Neural cell (in vitro differentiated cells): ENCODE results near the gene FUT1. TPM values are rescaled to one million over a fixed set of nuclear protein-coding genes. Genes with fewer than 3 reads are reported as not detected.

Experiments used
- H2AFZ ChIP-seq: fragments of 200-600, 300-800 bp; sonication (generic), shearing (Covaris generic); 2 replicates; pipeline ENCODE4 v1.6.0; 2014; ENCODE audit warnings: low read depth, mild to moderate bottlenecking, antibody characterized with exemption, low read length, moderate library complexity
- H3F3A ChIP-seq: fragments of 200-600 bp; shearing (Covaris generic); 2 replicates; pipeline ENCODE4 v1.6.1; 2016; ENCODE audit warnings: mild to moderate bottlenecking, moderate library complexity, mixed read lengths, antibody characterized with exemption, low read length; ENCODE audit not compliant: insufficient read depth, poor library complexity, severe bottlenecking
- H3K27ac ChIP-seq: fragments of 200-600, 300-800 bp; sonication (generic), shearing (Covaris generic); 2 replicates; pipeline ENCODE4 v1.5.1; 2014; ENCODE audit warnings: mild to moderate bottlenecking, low read length, moderate library complexity
- H3K27me3 ChIP-seq: fragments of 300-800, 200-600 bp; sonication (generic), shearing (Covaris generic); 2 replicates; pipeline ENCODE4 v1.6.0; 2014; ENCODE audit warnings: mild to moderate bottlenecking, low read depth, low read length, moderate library complexity; ENCODE audit not compliant: insufficient read depth
- H3K36me3 ChIP-seq: fragments of 300-800, 200-600 bp; sonication (generic), shearing (Covaris generic); 2 replicates; pipeline ENCODE4 v1.5.1; 2014; ENCODE audit warnings: mild to moderate bottlenecking, antibody characterized with exemption, low read length, moderate library complexity; ENCODE audit not compliant: insufficient read depth
- H3K4me2 ChIP-seq: fragments of 300-800, 200-600 bp; sonication (generic), shearing (Covaris generic); 2 replicates; pipeline ENCODE4 v1.6.0; 2014; ENCODE audit warnings: mild to moderate bottlenecking, low read length
- H3K4me3 ChIP-seq: fragments of 300-800, 200-600 bp; sonication (generic), shearing (Covaris generic); 2 replicates; pipeline ENCODE4 v1.5.1; 2014; ENCODE audit warnings: mild to moderate bottlenecking, low read length, moderate library complexity
- H3K79me2 ChIP-seq: fragments of 200-600 bp; shearing (Covaris generic); replicated peaks from 2 replicates; pipeline ENCODE4 v1.6.0; 2014; ENCODE audit warnings: mild to moderate bottlenecking, low read length, moderate library complexity; ENCODE audit not compliant: insufficient read depth
- H3K9ac ChIP-seq: fragments of 300-800, 200-600 bp; sonication (generic), shearing (Covaris generic); 2 replicates; pipeline ENCODE4 v1.6.1; 2016; ENCODE audit warnings: mild to moderate bottlenecking, low read length, mixed read lengths
- H3K9me2 ChIP-seq: fragments of 200-600 bp; shearing (Covaris generic); 2 replicates; pipeline ENCODE4 v1.6.1; 2016; ENCODE audit warnings: mild to moderate bottlenecking, low read length, mixed read lengths; ENCODE audit not compliant: insufficient read depth
- H3K9me3 ChIP-seq: fragments of 200-600, 300-800 bp; sonication (generic), shearing (Covaris generic); 2 replicates; pipeline ENCODE4 v1.6.1; 2016; ENCODE audit warnings: mild to moderate bottlenecking, mixed run types, low read length, moderate library complexity, mixed read lengths
- H4K20me1 ChIP-seq: fragments of 200-600 bp; shearing (Covaris generic); 2 replicates; pipeline ENCODE4 v1.6.1; 2016; ENCODE audit warnings: mild to moderate bottlenecking, mixed run types; ENCODE audit not compliant: insufficient read depth
- CTCF ChIP-seq: fragments of 450-650 bp; IDR thresholded peaks from 2 replicates; pipeline ENCODE4 v1.5.1; 2014; ENCODE audit warnings: antibody characterized with exemption, mild to moderate bottlenecking, moderate library complexity; ENCODE audit not compliant: poor library complexity, severe bottlenecking
- EP300 ChIP-seq: fragments of 450-650 bp; conservative IDR thresholded peaks from 2 replicates; pipeline ENCODE4 v1.6.1; 2014; ENCODE audit warnings: antibody characterized with exemption, mild to moderate bottlenecking, moderate library complexity; ENCODE audit not compliant: poor library complexity, severe bottlenecking
- EZH2 ChIP-seq: fragments of 200-600, 300-800 bp; shearing (Covaris generic), sonication (generic); IDR thresholded peaks from 2 replicates; pipeline ENCODE4 v1.6.1; 2014; ENCODE audit warnings: antibody characterized with exemption, low read length, borderline replicate concordance, mild to moderate bottlenecking; ENCODE audit not compliant: insufficient read depth, poor library complexity, severe bottlenecking
- MXI1 ChIP-seq: fragments of 450-650 bp; conservative IDR thresholded peaks from 2 replicates; pipeline ENCODE4 v1.6.1; 2014; ENCODE audit warnings: antibody characterized with exemption, mild to moderate bottlenecking; ENCODE audit not compliant: poor library complexity, severe bottlenecking
- POLR2AphosphoS5 ChIP-seq: IDR thresholded peaks from 2 replicates; pipeline ENCODE4 v1.6.1; 2012
- RAD21 ChIP-seq: fragments of 450-650 bp; conservative IDR thresholded peaks from 2 replicates; pipeline ENCODE4 v1.6.1; 2014; ENCODE audit warnings: antibody characterized with exemption, mild to moderate bottlenecking, moderate library complexity
- REST ChIP-seq: IDR thresholded peaks from 2 replicates; pipeline ENCODE4 v1.6.1; 2012; ENCODE audit warnings: borderline replicate concordance
- SMC3 ChIP-seq: fragments of 450-650 bp; conservative IDR thresholded peaks from 2 replicates; pipeline ENCODE4 v1.6.1; 2014; ENCODE audit warnings: antibody characterized with exemption, mild to moderate bottlenecking, moderate library complexity; ENCODE audit not compliant: poor library complexity
- TAF1 ChIP-seq: IDR thresholded peaks from 2 replicates; pipeline ENCODE4 v1.6.1; 2012; ENCODE audit warnings: low read depth
- polyA plus RNA-seq: library from polyadenylated mRNA; depleted of rRNA; stranded (reverse); fragments of >200 nt; gene quantifications from 2 replicates; pipeline ENCODE4 v1.2.3, GENCODE V29; 2014

The FUT1 gene
- polyA plus RNA-seq, 1 donor from 2014 or later, result 0.15 TPM

- Histone ChIP-seq H3F3A (no peaks in the 10 kb centered on the region), H3K9ac (peak overlapping the region; percentile 65), H3K9me3 (no peaks in the 10 kb centered on the region), H3K4me2 (peak overlapping the region; percentile 51), H3K79me2 (no peaks in the 10 kb centered on the region), H3K9me2 (no peaks in the 10 kb centered on the region), H3K27me3 (no peaks in the 10 kb centered on the region), H3K36me3 (no peaks in the 10 kb centered on the region), H3K27ac (peak overlapping the region; percentile 56), H3K4me3 (peak overlapping the region; percentile 87), H2AFZ (peak overlapping the region; percentile 60), H4K20me1 (no peaks in the 10 kb centered on the region)
- TF ChIP-seq REST, result no peak
- no peak for TF ChIP-seq RAD21
- no peak for TF ChIP-seq EP300
Observed at GRCh38 chr19:48714759-48715675, 37.4 kb downstream of the FUT1 start.

GRCh38 chr19:48713864-48714755 lies 38.3 kb downstream of the FUT1 start:
- Histone ChIP-seq H3F3A (no peaks in the 10 kb centered on the region), H4K20me1 (no peaks in the 10 kb centered on the region), H3K4me2 (peak overlapping the region; percentile 79), H3K27ac (peak overlapping the region; percentile 56), H3K36me3 (no peaks in the 10 kb centered on the region), H3K9me3 (no peaks in the 10 kb centered on the region), H3K9me2 (no peaks in the 10 kb centered on the region), H3K79me2 (no peaks in the 10 kb centered on the region), H2AFZ (peak overlapping the region; percentile 60), H3K9ac (peak overlapping the region; percentile 74), H3K4me3 (peak overlapping the region; percentile 87), H3K27me3 (no peaks in the 10 kb centered on the region)
- TF ChIP-seq RAD21 (peak; percentile 32), EZH2 (no peak), CTCF (peak; percentile 40), POLR2AphosphoS5 (peak; percentile 76), MXI1 (peak; percentile 57), TAF1 (no peak), REST (peak; percentile 29), SMC3 (peak; percentile 48), EP300 (no peak)
